Measurements from ENCODE around the gene MRPL45. TPM values are rescaled to one million over a fixed set of nuclear protein-coding genes. Genes with fewer than 3 reads are reported as not detected.

MRPL45 gene
- total and polyA plus RNA-seq, 2 of the 13 experiments (the other 11 are each of a cell fraction or from before 2014, with no cell fraction given) = 89.5 to 157 TPM

DNA sequence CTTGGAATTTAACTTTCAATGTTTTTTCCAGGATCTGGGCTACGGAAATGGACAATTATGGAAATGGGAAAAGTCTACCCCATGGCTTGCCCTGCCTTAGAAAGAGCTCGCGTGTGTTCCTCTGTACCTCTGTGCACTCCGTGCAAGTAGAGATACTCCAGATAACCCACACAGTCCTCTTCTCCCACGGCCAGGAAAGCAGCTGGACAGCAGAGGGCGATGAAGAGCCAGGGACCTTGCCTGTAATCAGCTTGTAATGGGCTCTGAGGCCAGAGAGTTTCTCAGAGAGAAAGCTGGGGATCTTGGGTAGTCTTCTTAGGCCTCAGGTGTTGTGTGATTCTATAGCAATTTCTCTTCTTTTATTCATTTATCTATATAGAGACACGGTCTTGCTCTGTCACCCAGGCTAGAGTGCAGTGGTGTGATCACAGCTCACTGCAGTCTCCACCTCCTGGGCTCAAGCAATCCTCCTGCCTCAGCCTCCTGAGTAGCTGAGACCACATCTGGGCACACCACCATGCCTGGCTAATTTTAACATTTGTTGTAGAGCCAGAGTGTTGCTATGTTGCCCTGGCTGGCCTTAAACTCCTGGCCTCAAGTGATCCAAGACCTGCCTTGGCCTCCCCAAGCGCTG, 52.2 kb downstream of the MRPL45 start (continued):
- TF ChIP-seq KLF13 (CRISPR knock-in tag; IDR thresholded peaks at IDR 0.05) (no peak), ZNF230 (CRISPR knock-in tag; IDR thresholded peaks at IDR 0.05) (no peak), MAF1 (CRISPR knock-in tag; IDR thresholded peaks at IDR 0.05; ENCODE audit: borderline replicate concordance) (no peak), MAZ (IDR thresholded peaks at IDR 0.05; ENCODE audit: borderline replicate concordance, low read depth, low read length) (no peak), MAZ (CRISPR knock-in tag; IDR thresholded peaks at IDR 0.05; ENCODE audit: low read depth) (peak; percentile 31; the same call in 1 of the 2 replicates), MEF2D (CRISPR knock-in tag; IDR thresholded peaks at IDR 0.05) (peak; percentile 72; the same call in 1 of the 2 replicates), CEBPG (CRISPR knock-in tag; IDR thresholded peaks at IDR 0.05) (0 out of 2 replicates have a peak, but pooled peaks have one; percentile 36), ZNF207 (IDR thresholded peaks at IDR 0.05; ENCODE audit: borderline replicate concordance) (no peak), IRF2 (CRISPR knock-in tag; IDR thresholded peaks at IDR 0.05) (peak; percentile 85), PHF8 (CRISPR knock-in tag; IDR thresholded peaks at IDR 0.05) (peak; percentile 33; the same call in 1 of the 2 replicates), ZKSCAN8 (CRISPR knock-in tag; IDR thresholded peaks at IDR 0.05; ENCODE audit: borderline replicate concordance) (peak; percentile 72; the same call in 1 of the 2 replicates), SSRP1 (CRISPR knock-in tag; IDR thresholded peaks at IDR 0.05) (peak; percentile 79; the same call in 1 of the 2 replicates), SMC3 (IDR thresholded peaks at IDR 0.05; ENCODE audit: low read length) (peak; percentile 99), BCL6 (CRISPR knock-in tag; IDR thresholded peaks at IDR 0.05) (peak; percentile 22; the same call in 1 of the 2 replicates), MIER3 (CRISPR knock-in tag; IDR thresholded peaks at IDR 0.05; ENCODE audit: borderline replicate concordance) (0 out of 2 replicates have a peak, but pooled peaks have one; percentile 42), ZFY (CRISPR knock-in tag; IDR thresholded peaks at IDR 0.05) (peak; percentile 21; the same call in 1 of the 2 replicates), ZNF883 (CRISPR knock-in tag; IDR thresholded peaks at IDR 0.05; ENCODE audit: not compliant biosample characterization) (no peak), HDAC2 (CRISPR knock-in tag; IDR thresholded peaks at IDR 0.05) (peak; percentile 63; the same call in 1 of the 2 replicates), RAD51 (IDR thresholded peaks at IDR 0.05; ENCODE audit: borderline replicate concordance) (no peak), RXRB (CRISPR knock-in tag; IDR thresholded peaks at IDR 0.05; ENCODE audit: borderline replicate concordance) (peak; percentile 58), ISX (CRISPR knock-in tag; conservative IDR thresholded peaks at IDR 0.05) (no peak), SP140L (CRISPR knock-in tag; IDR thresholded peaks at IDR 0.05; ENCODE audit: borderline replicate concordance) (0 out of 2 replicates have a peak, but pooled peaks have one; percentile 56), CHD2 (IDR thresholded peaks at IDR 0.05; ENCODE audit: low read depth, low read length) (no peak)
- TF ChIP-seq, protein P1, sequence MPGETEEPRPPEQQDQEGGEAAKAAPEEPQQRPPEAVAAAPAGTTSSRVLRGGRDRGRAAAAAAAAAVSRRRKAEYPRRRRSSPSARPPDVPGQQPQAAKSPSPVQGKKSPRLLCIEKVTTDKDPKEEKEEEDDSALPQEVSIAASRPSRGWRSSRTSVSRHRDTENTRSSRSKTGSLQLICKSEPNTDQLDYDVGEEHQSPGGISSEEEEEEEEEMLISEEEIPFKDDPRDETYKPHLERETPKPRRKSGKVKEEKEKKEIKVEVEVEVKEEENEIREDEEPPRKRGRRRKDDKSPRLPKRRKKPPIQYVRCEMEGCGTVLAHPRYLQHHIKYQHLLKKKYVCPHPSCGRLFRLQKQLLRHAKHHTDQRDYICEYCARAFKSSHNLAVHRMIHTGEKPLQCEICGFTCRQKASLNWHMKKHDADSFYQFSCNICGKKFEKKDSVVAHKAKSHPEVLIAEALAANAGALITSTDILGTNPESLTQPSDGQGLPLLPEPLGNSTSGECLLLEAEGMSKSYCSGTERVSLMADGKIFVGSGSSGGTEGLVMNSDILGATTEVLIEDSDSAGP (CRISPR knock-in tag; IDR thresholded peaks at IDR 0.05; ENCODE audit: borderline replicate concordance) = peak; percentile 31; the same call in 1 of the 2 replicates
- TF ChIP-seq, protein P2, sequence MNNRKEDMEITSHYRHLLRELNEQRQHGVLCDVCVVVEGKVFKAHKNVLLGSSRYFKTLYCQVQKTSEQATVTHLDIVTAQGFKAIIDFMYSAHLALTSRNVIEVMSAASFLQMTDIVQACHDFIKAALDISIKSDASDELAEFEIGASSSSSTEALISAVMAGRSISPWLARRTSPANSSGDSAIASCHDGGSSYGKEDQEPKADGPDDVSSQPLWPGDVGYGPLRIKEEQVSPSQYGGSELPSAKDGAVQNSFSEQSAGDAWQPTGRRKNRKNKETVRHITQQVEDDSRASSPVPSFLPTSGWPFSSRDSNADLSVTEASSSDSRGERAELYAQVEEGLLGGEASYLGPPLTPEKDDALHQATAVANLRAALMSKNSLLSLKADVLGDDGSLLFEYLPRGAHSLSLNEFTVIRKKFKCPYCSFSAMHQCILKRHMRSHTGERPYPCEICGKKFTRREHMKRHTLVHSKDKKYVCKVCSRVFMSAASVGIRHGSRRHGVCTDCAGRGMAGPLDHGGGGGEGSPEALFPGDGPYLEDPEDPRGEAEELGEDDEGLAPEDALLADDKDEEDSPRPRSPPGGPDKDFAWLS (CRISPR knock-in tag; IDR thresholded peaks at IDR 0.05; ENCODE audit: borderline replicate concordance) = no peak
- TF ChIP-seq, protein P3, sequence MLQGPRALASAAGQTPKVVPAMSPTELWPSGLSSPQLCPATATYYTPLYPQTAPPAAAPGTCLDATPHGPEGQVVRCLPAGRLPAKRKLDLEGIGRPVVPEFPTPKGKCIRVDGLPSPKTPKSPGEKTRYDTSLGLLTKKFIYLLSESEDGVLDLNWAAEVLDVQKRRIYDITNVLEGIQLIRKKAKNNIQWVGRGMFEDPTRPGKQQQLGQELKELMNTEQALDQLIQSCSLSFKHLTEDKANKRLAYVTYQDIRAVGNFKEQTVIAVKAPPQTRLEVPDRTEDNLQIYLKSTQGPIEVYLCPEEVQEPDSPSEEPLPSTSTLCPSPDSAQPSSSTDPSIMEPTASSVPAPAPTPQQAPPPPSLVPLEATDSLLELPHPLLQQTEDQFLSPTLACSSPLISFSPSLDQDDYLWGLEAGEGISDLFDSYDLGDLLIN (CRISPR knock-in tag; IDR thresholded peaks at IDR 0.05; ENCODE audit: borderline replicate concordance) = no peak
- TF ChIP-seq, protein P4, sequence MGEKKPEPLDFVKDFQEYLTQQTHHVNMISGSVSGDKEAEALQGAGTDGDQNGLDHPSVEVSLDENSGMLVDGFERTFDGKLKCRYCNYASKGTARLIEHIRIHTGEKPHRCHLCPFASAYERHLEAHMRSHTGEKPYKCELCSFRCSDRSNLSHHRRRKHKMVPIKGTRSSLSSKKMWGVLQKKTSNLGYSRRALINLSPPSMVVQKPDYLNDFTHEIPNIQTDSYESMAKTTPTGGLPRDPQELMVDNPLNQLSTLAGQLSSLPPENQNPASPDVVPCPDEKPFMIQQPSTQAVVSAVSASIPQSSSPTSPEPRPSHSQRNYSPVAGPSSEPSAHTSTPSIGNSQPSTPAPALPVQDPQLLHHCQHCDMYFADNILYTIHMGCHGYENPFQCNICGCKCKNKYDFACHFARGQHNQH (CRISPR knock-in tag; IDR thresholded peaks at IDR 0.05) = peak; percentile 72
